NCI-H2081 treated with DMSO at 0.1 percent for 48 hours (cell line): ENCODE measurements around the gene BBC3.
"Not testable (repeated sequence)": the region's sequence is repeated elsewhere in the genome, so short reads cannot be mapped to it uniquely, and the experiment has no call there.

Experiments
- DNase-seq: peaks from one replicate; lab custom pipeline; 2025; lab: John Stamatoyannopoulos, UW

The BBC3 gene

GRCh38 chr19:47230921-47231214 lies at the start of gene BBC3:
TSS of gene BBC3 (minus strand) at chr19:47231199. CDS start at chr19:47228431, 2,768 bp downstream.
- no peak for DNase-seq

GRCh38 chr19:47280183-47280797 lies 49.3 kb upstream of the BBC3 start:
- no peak for DNase-seq

GRCh38 chr19:47276513-47276912 lies 45.5 kb upstream of the BBC3 start:
- not testable (repeated sequence) for DNase-seq

- DNase-seq: no peak
These were observed 44.9 kb upstream of the BBC3 start for GRCh38 chr19:47275791-47276461.

GRCh38 chr19:47274891-47275761 lies 44.1 kb upstream of the BBC3 start:
- no peak for DNase-seq

- peak; percentile 34 for DNase-seq
These were observed 43.3 kb upstream of the BBC3 start, which contains the start of gene INAFM1 for GRCh38 chr19:47274071-47274890. TSS of gene INAFM1 (plus strand) at chr19:47274885. CDS start at chr19:47274920, 35 bp downstream.

GRCh38 chr19:47273313-47274070 lies 42.5 kb upstream of the BBC3 start:
- no peak for DNase-seq

- DNase-seq: no peak
These were observed 41.7 kb upstream of the BBC3 start for GRCh38 chr19:47272448-47273312.

- DNase-seq: no peak
These were observed 41.0 kb upstream of the BBC3 start for GRCh38 chr19:47271949-47272348.

- no peak for DNase-seq
These were observed 39.4 kb upstream of the BBC3 start for GRCh38 chr19:47270408-47270807.

- DNase-seq: no peak
These were observed 38.6 kb upstream of the BBC3 start for GRCh38 chr19:47269596-47269995.

- DNase-seq: no peak
These were observed 37.0 kb upstream of the BBC3 start for GRCh38 chr19:47268028-47268427.

- no peak for DNase-seq
These were observed 36.4 kb upstream of the BBC3 start for GRCh38 chr19:47267350-47267759.

- DNase-seq: no peak
These were observed 35.5 kb upstream of the BBC3 start for GRCh38 chr19:47266401-47266941.

- no peak for DNase-seq
These were observed 33.6 kb upstream of the BBC3 start for GRCh38 chr19:47264629-47265028.

- DNase-seq: not testable (repeated sequence)
These were observed 31.2 kb upstream of the BBC3 start for GRCh38 chr19:47261946-47262793.

GRCh38 chr19:47260476-47260875 lies 29.5 kb upstream of the BBC3 start:
- no peak for DNase-seq

- no peak for DNase-seq
These were observed 28.0 kb upstream of the BBC3 start for GRCh38 chr19:47258895-47259555.

- no peak for DNase-seq
These were observed 27.4 kb upstream of the BBC3 start for GRCh38 chr19:47258434-47258833.
